ENCODE results near the gene VAT1L.
A peak's percentile ranks its signal among the peaks of the same experiment; 100 is the strongest.
"Not testable (repeated sequence)": the region's sequence is repeated elsewhere in the genome, so short reads cannot be mapped to it uniquely, and the experiment has no call there.

Gene VAT1L

DNA sequence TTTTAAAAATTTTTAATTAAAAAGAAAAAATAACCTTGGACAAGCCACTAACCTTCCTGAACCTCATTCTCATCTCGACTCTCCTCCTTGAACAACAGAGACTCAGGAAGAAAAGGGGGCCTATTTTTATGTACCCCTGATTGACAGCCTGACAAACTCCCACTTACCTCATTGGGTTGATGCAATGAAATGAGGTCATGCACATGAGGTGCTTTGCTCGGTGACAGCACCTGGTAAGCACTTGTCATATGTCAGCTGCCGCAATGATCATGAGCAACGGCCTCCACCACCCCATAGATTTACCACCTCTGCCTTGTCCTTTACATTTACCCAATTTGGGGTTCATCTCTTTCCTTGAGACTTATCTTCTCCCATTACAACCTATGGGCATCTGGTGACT lies 167.9 kb downstream of the VAT1L start:
- DNase-seq (ENCODE audit: low read depth) = no peak

DNA sequence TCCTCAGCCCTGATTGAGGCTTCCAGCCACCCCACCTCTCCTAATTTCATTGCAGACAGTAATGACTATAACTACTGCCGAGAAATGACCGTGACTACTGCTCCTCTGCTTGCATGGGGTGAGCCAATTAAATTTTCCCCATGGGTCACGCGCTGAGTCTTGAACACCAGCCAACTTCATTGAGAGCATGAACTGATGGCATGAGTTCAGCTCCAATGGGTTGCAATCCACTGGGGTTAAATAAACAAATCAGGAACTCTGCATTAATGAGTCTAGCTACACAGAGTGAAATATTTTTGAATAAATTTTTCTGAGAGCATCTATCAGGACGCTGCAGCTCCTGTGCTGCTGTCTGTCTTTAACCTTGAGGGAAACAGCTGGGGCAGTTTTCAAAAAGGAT lies 172.4 kb downstream of the VAT1L start:
- no peak for DNase-seq (ENCODE audit: low read depth)

DNA sequence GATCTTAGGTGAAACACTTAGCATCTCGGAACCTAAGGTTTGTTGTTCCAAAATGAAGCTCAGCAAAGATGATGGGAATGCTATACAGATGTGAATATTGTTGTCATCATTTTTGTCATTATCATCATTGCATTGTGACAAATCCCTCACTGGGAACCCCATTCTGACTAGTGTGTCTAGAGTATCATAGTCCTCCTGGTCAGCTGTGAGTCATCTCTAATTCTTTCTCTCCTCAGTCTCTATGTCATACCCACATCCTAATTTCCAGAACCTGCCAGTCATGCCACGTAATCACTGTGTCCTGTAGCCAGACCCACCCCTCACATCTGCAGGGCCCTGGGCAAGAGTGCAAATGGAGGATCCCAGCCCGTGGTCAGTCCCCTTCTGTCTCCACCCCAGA lies 173.4 kb downstream of the VAT1L start:
- no peak for DNase-seq (ENCODE audit: low read depth)

DNA sequence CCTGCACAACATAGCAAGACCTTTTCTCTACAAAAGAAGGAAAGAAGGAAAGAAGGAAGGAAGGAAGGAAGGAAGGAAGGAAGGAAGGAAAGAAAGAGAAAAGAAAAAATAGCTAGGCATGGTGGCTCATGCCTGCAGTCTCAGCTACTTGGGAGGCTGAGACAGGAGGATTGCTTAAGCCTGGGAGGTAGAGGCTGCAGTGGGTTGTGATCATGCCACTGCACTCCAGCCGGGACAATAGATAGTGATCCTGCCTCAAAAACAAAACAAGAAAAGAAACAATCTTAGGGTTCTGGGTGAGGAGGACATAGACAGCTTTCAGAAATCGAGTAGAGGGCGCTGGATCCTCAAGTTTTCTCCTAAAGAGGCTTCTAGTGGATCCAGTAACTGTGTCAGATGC lies 174.3 kb downstream of the VAT1L start:
- DNase-seq (ENCODE audit: low read depth) = no peak

DNA sequence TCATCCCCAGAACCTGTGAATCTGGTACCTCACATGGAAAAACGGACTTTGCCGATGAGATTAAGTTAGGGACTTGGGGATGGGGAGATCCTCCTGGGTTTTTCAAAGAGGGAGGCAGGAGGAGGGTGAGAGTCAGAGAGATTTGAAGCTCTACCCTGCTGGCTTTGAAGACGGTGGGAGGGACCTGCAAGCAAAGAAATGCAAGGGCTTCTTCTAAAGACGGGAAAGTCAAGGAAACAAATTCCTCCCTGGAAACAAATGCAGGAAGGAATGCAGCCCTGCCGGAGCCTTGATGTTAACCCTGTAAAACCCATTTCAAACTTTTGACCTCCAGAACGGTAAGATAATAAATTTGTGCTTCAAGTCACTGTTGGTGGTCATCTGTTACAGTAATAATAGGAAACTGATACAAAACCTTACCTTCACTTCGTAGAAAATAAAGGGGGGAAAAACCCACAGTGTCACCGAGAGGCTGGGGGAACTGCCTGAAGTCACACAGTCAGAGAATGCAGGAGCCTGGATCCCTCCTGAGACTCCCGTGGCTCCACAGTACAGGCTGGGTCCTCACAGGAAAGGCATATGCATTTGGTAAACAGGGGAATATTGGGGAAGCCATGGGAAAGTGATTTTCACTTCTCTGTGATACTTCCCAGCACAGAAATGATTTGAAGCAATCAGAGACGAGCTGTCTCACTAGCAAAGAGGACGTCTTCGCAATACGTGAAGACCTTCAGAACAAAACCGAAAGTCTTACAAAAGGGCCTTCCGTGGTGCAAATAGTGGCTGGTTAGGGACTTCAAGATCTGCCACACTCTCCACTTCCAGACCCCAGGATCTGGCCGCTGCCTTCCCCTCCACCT lies 175.1 kb downstream of the VAT1L start:
- no peak for DNase-seq (ENCODE audit: low read depth)

DNA sequence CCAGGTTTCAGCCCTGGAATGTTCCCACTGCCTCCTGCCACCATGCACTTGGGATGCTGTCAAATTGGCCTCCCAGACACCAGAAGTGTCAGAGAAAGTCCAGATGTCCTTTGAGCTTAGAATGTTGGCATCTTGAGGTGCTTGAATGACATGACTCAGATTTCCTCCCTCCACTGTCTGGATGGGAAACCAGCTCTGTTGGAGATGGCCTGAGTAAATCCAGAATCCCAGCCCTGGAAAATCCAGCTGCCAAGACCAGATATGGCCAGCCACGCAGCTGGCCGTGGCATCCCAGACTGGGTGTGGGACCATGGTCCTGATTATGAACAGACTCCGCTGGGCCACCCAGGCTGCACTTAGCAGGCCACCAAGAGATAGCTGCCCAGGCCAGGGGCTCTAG lies 177.0 kb downstream of the VAT1L start:
- no peak for DNase-seq (ENCODE audit: low read depth)

DNA sequence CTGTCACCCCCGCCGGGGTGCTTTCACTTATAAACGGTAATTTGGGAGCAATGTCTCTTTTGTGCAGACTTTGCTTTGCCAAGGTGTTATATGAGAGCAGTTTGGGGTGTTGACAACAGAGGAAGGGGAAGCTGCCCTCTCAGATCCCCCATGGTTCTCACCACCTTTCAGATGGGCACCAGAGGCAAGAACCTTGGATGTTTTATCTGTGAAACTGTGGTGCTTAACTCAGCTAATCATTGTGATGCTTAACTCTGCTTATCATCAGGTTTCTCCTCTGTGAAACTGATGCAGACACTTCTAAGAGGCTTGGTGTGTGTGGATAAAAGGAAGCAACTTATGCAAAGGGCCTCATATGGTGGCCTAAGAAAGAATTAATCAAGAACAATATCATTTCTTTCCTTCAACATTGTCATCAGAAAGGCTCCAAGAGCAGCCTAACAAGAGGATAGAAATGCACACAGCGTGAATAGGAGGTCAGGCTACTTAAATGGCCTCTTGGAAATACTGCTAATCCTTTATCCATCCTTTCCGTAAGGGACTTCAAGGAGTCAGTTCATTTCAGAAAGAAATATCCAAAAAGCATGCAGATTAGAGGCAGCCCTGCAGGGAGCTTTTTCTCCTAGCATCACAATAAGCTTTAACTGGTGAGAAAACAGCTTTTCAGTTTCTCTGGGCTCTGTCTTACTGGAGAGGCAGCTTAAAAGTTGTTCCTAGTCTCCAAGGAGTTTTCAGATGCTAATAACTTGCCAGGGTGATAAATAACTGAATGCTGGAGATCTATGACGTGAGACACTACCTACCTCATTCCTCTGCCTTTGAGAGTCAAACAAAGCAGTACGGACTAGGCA lies 178.9 kb downstream of the VAT1L start:
- DNase-seq (ENCODE audit: low read depth) = no peak

DNA sequence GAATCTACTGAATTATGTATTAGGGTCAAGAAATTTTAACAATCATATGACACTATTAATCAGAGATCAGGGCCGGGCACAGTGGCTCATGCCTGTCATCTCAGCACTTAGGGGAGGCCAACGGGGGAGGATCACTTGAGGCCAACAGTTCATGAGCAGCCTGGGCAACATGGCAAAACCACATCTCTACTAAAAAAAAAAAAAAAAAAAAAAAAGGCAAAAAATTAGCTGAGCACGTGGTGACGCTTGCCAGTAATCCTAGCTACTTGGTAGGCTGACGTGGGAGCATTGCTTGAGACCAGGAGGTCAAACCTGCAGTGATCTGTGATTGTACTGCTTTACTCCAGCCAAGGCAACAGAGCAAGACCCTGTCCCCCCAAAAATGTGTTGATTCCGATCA lies 181.5 kb downstream of the VAT1L start:
- no peak for DNase-seq (ENCODE audit: low read depth)

DNA sequence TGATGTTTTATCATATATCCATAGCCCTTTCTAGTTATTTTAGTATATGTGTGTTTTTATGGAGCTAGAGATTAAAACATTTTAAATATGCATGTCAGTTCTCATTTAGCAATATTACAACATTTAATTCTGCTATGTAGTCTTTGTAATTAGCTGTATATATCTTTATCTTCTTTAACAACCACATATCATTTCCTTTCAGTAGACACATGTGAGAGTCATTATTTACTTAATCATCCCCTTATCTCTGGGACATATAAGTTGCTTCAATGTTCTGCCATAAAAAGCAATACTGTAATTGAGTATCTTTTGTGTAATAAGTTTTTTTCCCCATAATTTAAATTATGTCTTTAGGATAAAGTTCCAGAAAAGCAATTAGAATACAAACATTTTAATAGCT lies 182.0 kb downstream of the VAT1L start:
- no peak for DNase-seq (ENCODE audit: low read depth)

DNA sequence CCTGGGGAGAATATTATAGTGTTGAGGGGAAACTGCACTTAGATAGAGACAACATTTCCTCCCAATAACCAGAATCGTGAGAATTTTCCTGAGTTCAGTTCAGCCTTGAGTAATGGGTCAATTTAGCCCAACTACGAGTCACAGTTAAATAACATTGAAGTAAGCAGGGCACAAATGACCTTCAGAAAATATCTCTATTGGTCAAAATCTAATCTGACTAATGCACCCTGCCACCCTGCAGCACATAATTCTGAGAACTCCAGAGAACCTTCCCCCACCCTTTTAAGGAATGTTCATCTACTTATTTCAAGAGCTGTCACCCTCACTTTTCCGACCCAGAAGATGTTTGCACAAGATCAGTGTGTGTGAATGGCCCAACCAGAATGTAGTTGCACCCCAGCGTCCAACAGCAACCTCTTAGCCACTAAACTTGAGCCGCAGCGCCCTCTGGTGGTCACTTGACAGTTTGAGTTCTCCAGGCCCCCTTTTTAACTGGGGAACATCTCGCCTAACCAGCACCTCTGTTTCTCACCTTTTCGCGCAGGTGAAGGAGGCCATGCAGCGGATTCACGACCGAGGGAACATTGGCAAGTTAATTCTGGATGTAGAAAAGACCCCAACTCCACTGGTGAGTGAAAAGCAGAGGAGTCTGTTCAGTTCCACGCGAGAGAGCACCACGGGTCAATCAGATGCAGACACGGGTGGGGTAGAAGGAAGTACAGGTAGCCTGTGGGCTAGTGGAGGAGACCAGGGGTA lies 183.1 kb downstream of the VAT1L start:
- peak; percentile 79 for DNase-seq (ENCODE audit: low read depth)

DNA sequence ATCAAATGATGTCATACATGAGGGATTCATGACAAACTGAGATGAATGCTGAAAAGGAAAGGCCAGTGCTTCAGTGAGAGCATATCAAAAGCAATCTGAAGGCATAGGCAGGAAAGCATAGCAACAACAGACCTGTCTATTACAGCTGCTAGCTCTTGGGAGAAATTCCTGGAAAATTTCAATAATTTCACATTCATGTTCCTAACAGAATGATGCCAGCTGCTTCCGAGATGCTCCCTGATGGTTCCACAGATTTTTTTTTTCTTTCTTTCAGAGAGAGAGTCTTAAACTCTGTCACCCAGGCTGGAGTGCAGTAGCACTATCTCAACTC lies 183.7 kb downstream of the VAT1L start:
- no peak for DNase-seq (ENCODE audit: low read depth)

DNA sequence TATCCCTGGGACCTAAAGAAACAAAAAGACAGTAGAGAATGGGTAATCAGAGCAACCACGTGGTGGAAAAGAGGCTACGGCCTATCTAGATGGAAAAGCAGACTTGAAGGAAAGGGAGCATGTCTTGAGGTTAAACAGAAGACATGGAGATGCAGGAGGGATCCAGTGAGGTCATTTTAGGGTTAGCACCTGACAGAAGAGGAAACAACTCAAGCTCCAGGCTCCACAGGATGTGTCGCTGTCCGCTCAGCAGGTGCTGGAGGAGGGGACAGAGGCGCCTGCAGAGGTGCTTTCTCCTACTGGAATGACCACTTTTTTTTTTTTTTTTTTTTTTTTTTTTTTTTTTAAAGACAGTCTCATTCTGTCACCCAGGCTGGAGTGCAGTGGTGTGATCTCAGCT lies 186.5 kb downstream of the VAT1L start:
- DNase-seq (ENCODE audit: low read depth) = no peak

DNA sequence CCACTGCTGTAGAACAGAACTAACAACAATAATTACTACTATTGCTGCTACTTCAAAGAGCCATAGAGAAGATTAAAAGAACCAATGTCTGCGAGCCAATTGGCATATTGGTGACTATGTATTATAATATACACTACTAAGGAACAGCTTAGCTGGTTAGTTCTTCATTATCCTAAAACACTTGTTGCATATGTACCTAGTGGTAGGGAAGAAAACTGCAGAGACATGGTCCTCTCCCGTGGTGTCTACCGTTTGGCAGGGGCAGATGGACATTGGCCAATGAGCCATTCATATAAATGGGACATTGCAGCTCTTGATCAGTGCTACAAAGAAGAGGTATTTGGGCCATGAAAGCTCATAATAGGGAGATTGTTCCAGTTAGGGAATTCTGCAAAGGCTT lies 187.6 kb downstream of the VAT1L start:
- DNase-seq (ENCODE audit: low read depth) = no peak

DNA sequence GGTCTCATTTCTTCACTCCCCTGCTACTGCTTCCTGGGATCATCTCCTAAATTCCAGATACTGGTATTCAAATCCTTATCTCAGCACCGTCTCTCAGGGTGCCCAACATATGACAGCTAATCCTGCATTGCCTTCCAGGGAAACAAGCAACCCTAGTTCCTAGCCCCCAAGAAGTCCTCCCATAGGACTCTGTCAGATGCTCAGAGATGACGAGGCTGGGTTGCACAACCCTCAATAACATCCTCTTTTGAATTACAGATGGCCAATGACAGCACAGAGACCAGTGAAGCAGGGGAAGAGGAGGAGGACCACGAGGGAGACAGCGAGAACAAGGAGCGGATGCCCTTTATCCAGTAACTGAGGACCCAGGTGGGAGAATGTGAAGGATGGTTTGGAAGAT lies 189.0 kb downstream of the VAT1L start:
- DNase-seq (ENCODE audit: low read depth) = no peak

DNA sequence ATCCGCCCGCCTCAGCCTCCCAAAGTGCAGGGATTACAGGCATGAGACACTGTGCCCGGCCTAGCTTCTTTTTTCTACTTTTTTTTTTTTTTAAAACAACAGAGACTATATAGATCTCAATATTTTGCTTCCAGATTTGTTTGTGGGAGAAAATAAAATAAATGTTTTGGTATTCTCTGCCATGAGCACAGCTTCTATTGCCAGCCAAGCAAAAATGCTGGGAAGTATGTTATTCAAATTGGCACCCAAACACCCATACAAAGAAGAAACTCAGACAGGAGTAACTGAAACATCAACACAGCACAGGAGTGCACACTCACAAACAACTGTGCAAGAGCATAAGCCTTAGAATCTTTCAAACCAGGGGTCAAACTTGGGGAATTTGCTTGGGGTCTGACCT lies 196.7 kb downstream of the VAT1L start:
- no peak for DNase-seq (ENCODE audit: low read depth)

DNA sequence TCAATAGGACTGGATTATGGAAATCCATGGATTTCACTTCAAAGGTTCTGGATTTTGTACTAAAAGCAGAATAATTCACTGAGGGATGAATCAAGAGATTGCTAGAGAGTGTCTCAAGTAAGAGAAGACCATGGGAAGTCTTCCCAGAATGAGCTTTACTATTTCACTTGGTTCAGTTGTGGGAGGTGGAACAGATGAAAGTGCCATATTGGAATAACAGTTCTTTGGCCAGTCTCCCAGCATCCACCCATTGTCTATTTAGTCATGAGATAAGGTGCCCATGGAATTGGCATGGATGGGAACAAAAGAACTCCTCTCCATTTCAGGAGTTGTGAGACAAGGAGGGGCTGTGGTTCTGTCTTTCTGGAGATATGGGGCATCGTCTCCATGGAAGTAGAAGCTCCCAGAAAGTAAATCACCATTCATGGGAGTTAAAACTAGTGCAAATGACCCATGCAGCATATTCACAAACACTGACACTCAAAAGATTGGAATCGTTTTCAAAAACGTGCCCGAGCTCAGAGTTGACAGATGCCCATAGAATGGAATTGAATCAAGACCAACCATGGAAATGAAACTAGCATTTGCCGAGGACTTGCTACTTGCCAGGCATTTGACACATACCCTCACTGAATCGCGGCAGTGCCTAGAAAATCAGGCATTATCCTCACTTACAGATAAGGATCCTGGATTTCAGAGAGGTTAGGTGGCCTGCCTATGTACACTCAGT lies 197.8 kb downstream of the VAT1L start:
- DNase-seq (ENCODE audit: low read depth) = no peak

DNA sequence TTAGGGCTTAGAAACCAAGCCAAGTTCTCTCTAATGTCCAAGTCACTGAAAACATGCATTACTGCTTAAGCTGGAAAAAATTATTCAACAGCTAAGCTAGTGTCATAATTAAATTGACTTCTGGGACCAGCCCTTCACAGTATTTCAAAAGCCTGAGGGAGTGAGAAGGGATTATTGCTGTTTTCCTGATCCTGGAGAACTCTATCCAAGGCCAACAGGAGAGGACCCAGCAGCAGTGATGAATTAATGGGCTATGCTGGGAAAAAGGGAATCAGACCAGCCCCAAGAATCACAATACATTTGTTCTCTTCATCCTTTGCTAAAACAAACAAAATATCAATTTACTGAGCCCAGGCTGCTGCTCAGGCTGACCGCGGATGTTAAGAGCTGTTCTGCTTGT lies 199.4 kb downstream of the VAT1L start:
- DNase-seq (ENCODE audit: low read depth) = no peak

DNA sequence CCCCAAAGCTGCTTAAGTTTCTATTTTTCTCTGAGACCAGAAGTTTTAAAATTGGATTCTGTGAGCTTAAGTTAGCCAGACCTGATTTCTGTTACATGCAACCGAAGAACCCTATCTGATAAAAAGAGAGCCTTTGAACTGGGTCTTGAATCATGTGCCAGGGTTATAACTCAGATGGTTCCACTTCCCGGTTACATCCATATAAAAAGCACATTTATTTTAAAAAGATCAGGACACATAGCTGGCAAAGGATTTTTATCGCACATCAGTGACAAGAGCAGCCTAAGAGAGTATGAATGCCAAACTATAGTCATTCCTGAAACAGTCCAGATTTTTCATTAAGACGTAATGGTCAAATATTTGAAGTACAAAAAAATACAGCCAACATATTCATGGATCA lies 201.5 kb downstream of the VAT1L start:
- DNase-seq (ENCODE audit: low read depth) = no peak

DNA sequence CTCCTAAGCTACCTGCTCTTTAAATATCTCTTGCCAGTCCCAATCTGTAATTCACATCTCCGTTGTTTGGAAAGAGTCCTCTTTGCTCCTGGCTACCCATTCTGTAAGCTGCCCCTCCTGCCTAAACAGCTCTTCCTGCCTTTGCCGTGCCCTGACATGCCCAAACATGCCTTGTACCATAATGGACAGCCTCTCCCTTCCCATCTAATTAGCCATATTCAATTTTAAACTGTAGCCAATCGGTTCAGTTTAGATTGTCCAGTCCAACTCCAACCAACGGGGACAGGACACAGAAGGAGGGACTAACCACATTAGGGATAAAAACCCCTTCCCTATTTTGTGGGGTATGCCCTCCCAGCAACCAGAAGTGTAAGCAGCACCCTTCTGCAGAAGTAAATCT lies 203.3 kb downstream of the VAT1L start:
- DNase-seq (ENCODE audit: low read depth) = no peak

DNA sequence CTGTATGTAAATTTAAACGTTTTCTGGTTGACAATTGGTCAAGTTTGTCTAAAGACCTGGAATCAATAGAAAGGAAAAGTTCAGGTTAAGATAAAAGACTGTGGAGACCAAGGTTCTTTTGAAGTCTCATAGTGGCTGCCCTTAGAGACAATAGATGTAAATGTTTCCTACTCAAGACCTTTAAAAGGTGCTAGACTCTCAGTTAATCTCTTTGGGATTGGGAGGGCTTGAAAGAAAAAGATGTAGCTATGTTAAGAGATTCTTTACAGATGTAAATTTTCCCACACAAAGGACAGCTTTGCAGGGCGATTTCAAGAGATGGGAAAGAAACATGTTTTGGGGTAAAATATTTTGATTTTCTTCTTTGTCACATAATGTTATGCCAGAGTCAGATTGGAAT lies 204.0 kb downstream of the VAT1L start:
- DNase-seq (ENCODE audit: low read depth) = not testable (repeated sequence)

DNA sequence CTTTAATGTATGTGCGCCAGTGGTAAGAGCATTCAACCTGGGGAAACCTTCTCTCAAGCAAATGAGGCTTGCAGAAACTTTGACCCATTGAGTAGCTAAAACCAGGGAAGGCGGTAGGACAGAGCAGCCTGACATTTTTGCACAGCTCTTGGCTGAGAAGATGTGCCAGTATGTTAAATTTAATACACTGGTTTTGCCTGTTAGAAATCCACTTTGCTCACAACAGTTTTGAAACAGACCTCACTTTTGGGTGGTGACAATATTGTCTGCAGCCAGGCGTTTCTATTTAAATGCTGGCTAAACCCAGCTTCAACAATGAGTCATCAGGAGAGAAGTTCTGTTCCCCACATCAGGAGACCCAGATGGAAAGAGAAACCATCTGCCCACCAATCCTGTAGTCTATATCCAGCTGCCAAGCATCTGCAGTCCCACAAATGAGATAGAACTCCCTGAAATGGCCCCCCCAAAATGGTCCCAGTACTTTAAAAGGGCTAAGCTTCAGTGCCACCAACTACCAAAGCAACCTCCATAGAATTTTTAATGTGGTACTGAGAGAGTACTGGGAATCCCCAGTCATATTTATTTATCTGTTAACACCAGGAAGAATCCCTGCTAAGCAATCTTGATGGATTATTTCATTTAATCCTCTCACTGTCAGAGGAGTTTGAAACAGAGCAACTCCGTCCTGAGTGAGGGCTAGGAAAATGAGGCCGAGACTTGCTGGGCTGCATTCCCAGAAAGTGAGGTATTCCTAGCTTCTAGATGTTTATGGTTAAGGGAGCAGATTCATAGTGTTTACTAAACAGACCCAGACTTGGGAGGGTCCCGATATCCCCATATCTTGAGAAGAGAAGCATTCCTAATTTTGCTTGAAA lies 205.0 kb downstream of the VAT1L start:
- no peak for DNase-seq (ENCODE audit: low read depth)

Measured in activated T-cell treated with anti-CD3 and anti-CD28 coated beads for 1 hour (primary cell).